CD4-positive, alpha-beta T cell treated with Interleukin-6 for 4 hours (primary cell): Measurements from ENCODE around the gene KRTAP20-3.

Experiments used
- DNase-seq: peaks from one replicate; pipeline ENCODE4 v3.0.0-alpha.2; 2020; ENCODE audit warnings: mixed read lengths

KRTAP20-3 gene

DNA sequence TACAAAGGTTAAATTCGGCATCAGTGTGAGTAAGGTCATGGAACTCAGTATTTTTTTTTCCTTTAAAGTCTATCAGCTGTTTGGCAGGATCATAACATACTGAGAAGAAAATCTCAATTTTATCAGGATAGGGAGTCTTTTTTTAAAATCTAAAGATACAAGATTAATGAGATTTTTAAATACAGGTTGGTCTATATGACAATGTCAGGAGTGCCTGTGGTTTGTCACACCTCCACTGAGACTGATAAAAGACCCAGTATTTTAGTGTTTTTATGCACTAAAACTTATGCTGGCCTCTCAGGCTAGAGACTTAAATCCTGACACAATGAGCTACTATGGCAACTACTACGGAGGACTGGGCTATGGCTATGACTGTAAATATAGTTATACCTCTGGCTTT is at the start of gene KRTAP20-3:
Gene KRTAP20-3 (plus strand): TSS at position 301 of the 400 bp plus-strand sequence.
- DNase-seq = no peak

- DNase-seq = no peak
Observed at GRCh38 chr21:30598802-30599201, 43.9 kb upstream of the KRTAP20-3 start, which contains the start of gene KRTAP6-2. TSS of gene KRTAP6-2 (minus strand) at chr21:30598902. CDS start at chr21:30598874, 28 bp downstream.

- no peak for DNase-seq
Observed at GRCh38 chr21:30600787-30601186, 41.9 kb upstream of the KRTAP20-3 start, which contains the start of gene KRTAP22-1. TSS of gene KRTAP22-1 (plus strand) at chr21:30601087.

- no peak for DNase-seq
Observed at GRCh38 chr21:30605968-30606367, 36.7 kb upstream of the KRTAP20-3 start.

DNA sequence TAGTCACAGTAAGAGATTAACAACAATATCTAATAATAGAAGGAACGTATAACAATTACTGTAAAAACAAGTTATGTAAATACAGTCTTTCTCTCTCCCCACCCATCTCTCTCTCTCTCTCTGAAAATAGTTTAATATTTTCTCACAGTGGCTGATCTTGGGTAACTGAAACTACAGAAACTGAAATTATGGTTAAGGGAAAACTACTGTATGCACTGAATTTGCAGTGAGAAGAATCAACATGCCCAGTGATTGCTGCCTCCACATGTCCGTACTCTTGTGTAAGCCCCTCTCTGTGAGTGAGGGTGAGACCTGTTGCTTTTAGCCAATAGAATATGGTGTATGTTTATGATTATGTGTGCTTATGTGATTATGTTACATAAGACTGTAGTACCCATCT is 30.5 kb upstream of the KRTAP20-3 start:
- DNase-seq = no peak

- DNase-seq = no peak
Observed at GRCh38 chr21:30613836-30614235, 28.8 kb upstream of the KRTAP20-3 start, which contains the start of gene KRTAP6-1. TSS of gene KRTAP6-1 (minus strand) at chr21:30613930. CDS start at chr21:30613904, 26 bp downstream.

DNA sequence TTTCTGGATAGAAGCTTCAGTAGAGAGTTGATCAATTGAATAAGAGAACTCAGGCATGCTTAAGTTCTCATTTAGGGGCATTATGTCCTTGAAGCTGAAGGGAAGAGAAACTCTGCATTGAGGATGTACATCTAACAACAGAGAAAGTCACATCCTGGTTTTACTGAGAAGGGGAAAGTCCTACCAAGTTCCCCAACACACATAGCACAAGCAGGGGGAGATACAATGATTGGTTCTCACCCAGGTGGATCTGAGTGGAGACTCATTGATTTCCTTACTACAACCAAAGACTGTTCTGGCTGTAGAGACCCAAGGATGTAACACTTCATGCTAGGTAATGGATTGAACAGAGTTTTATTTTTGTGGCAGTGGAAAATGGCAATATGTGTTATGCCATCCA is 27.5 kb upstream of the KRTAP20-3 start:
- DNase-seq = no peak

GRCh38 chr21:30616125-30616524 is 26.5 kb upstream of the KRTAP20-3 start, which contains the start of gene KRTAP20-1:
TSS of gene KRTAP20-1 (plus strand) at chr21:30616425. CDS start at chr21:30616455, 30 bp downstream.
- DNase-seq = no peak

DNA sequence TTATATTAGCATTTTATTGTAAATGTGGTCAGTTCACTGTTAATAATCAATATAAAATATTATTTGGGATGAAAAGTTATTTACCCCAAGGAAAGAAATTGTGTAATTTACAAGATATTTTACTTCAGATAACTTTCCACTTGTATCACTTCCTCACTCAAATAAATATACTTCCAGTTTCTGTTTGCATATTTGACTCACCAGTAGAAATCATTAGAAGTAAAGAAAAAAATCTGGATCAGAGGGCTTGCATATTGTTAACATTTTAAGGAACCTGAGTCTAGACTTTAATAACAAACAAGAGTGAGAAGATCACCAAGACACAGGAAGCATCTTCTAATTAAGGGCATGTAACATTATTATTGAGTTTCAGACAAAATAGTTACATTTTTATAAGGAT is 22.6 kb upstream of the KRTAP20-3 start:
- DNase-seq = no peak

GRCh38 chr21:30620522-30620921 is 22.1 kb upstream of the KRTAP20-3 start, which contains the start of gene KRTAP20-4:
TSS of gene KRTAP20-4 (plus strand) at chr21:30620627.
- no peak for DNase-seq

GRCh38 chr21:30623362-30623761 is 19.3 kb upstream of the KRTAP20-3 start:
- DNase-seq = no peak

DNA sequence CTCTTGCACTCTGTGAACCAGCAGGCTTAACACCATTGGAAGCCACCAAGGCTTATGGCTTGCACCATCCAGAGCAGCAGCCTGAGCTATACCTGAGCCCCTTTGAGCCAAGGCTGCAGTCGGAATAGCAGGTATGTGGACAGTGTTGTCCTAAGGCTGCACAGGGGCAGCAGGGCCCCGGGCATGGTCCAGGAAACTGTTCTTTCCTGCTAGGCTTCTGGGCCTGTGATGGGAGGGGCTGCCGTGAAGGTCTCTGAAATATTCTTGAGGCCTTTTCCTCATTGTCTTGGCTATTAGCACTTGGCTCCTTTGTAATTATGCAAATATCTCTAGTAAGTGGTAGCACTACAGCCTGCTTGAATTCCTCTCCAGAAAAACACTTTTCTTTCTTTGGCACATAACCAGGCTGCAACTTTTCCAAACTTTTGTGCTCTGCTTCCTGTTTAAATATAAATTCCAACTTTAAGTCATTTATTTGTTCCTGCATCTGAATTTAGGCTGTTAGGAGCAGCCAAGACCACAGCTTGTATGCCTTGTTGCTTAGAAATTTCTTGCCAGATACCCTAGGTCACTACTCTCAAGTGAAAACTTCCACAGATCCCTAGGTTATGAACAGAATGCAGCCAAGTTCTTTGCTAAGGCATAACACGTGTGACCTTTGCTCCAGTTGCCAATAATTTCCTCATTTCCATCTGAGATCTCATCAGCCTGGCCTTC is 17.1 kb upstream of the KRTAP20-3 start:
- DNase-seq = no peak

- DNase-seq = no peak
Observed at GRCh38 chr21:30628109-30628508, 14.6 kb upstream of the KRTAP20-3 start.

DNA sequence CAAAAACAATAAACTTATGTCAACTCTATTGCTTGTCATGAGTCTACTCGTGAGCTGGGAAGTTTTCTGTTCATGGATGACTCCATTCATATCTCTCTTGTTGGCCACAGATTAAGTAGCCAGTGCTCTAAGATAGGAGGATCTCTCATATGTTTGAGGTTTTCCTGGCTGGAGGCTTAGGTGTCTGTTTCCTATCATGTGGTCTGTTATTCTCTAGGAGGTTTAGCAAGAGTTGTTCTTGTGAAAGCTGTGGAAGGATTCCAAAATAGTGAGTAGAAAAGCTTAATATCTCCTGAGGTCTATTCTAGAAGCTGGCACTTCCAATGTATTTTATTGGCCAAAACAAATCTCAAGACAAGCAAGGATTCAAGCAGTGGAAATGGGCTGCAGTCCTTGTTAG is 13.5 kb upstream of the KRTAP20-3 start:
- no peak for DNase-seq

GRCh38 chr21:30634906-30635305 is 7.8 kb upstream of the KRTAP20-3 start, which contains the start of gene KRTAP20-2:
TSS of gene KRTAP20-2 (plus strand) at chr21:30635206. CDS start at chr21:30635264, 58 bp downstream.
- DNase-seq = no peak

- DNase-seq = no peak
Observed at GRCh38 chr21:30638686-30639085, 4.0 kb upstream of the KRTAP20-3 start.

GRCh38 chr21:30646904-30647414 is 4.3 kb downstream of the KRTAP20-3 start:
- no peak for DNase-seq

GRCh38 chr21:30652891-30653290 is 10.2 kb downstream of the KRTAP20-3 start:
- DNase-seq = no peak

DNA sequence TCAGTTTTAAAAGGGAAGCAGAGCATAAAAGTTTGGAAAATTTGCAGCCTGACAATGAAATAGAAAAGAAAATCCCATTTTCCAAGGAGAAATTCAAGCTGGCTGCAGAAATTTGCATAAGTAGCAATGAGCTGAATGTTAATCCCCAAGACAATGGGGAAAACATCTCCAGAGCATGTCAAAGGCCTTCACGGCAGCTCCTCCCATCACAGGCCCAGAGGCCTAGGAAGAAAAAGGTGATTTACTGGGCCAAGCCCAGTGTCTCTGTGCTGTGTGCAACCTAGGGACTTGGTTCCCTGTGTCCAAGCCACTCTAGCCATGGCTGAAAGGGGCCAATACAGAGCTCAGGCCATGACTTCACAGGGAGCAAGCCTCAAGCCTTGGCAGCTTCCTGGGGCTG is 26.1 kb downstream of the KRTAP20-3 start:
- DNase-seq = no peak

- DNase-seq = no peak
Observed at GRCh38 chr21:30672985-30673650, 30.5 kb downstream of the KRTAP20-3 start.

- no peak for DNase-seq
Observed at GRCh38 chr21:30674312-30674711, 31.6 kb downstream of the KRTAP20-3 start.

DNA sequence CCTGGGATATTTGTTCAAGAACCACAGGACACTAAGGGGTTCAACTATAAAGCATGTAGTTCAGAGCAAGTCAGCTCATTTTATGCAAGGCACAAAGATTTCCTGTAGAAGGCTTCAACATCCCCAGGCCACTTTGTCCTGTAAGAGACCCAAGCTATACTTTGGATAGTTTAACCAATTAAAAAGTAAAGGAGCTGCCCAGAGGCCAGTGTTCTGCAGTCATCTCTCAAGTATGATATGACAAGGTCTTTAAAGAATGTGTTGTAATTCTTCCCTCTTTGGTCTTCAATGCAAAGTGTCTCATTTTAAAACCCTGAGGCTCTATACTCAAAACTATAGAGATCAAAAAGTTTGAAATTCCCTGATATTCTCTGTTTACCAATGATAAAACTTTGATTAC is 34.1 kb downstream of the KRTAP20-3 start:
- no peak for DNase-seq

DNA sequence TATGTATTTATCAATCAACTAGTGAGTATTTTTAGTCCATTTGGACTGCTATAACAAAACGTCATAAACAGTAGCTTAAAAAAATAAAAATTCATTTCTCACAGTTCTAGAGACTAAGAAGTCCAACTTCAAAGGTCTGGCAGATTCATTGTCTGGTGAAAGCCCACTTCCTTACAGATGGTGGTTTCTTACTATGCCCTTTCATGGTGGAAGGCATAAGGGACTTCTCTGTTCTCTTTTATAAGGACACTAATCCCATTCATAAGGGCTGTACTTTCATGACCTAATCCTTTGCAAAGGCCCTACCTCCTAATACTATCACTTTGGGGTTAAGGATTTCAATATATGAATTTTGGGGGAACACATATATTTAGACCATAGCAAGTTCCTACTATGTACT is 37.9 kb downstream of the KRTAP20-3 start:
- no peak for DNase-seq

DNA sequence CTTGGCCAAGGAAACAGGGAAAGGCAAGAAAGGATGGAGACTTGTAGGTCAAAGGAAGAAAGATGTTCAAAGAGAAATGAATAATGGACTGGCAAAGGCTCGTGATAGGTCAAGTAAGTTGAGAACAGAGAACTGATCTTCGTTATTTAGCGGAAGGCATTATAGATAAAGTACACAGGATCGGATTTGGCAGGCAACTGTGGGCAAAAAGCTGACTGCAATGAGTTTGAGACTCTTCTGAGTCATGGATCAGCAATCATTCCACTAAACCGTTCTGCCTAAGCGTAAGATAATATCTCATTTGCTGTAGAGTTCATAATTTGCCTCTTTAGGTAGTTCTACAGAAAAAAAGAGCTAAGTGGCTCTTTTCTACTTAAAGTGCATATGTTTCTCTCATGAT is 41.8 kb downstream of the KRTAP20-3 start:
- DNase-seq = no peak
